Amniotic stem cell (primary cell): ENCODE results near the gene WDR33.
"Not testable (repeated sequence)": the region's sequence is repeated elsewhere in the genome, so short reads cannot be mapped to it uniquely, and the experiment has no call there.

Source experiments
- DNase-seq: peaks from one replicate; lab custom pipeline; 2025; lab: John Stamatoyannopoulos, UW

Gene WDR33

GRCh38 chr2:127810156-127810618, 784 bp downstream of the WDR33 start:
- DNase-seq, result no peak

GRCh38 chr2:127807678-127808353, 3.2 kb downstream of the WDR33 start:
- no peak for DNase-seq

DNA sequence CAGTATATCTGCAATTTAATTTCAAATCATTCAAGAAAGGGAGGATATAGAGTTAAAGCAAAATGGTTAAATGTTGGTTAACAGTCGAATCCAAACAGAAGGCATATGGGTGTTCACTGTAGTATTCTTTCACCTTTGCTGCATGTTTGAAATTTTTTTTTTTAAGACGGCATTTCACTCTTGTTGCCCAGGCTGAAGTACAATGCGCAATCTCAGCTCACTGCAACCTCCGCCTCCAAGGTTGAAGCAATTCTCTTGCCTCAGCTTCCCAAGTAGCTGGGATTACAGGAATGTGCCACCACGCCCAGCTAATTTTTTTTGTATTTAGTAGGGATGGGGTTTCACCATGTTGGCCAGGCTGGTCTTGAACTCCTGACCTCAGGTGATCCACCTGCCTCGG, 4.1 kb downstream of the WDR33 start:
- not testable (repeated sequence) for DNase-seq

- no peak for DNase-seq
These were observed 5.5 kb downstream of the WDR33 start for GRCh38 chr2:127805491-127805890.

DNA sequence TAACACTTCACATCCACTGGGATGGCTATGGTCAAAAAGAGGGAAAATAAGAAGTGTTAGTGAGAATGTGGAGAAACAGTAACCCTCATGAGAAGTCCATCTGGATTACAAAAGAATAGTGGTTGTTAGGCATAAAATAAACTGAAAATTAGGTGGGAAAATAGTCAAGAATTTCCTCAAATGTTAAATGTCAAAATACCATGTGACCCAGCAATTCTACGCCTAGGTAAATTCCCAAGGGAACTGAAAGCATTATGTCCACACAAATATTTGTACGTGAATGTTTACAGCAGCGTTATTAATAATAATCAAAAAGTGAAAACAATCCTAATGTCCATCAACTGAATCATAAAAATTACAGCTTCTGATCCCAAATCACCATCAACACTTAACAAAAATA, 11.0 kb downstream of the WDR33 start:
- no peak for DNase-seq

DNA sequence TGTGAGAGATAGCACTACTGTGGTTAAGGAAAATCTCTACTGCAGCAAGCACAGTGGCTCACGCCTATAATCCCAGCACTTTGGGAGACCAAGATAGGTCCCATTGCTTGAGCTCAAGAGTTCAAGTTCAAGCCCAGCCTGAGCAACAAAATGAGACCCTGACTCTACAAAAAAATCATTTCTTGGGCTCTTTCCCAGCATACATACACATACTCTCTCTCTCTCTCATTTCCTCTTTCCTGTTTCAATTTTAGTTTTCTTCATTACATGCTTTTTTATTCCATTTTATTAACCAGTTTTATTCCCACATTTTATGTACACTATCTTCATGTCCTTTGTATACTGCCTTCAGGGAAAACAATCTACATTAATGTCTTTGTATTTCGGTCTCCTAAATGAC, 14.6 kb downstream of the WDR33 start:
- DNase-seq, result no peak

DNA sequence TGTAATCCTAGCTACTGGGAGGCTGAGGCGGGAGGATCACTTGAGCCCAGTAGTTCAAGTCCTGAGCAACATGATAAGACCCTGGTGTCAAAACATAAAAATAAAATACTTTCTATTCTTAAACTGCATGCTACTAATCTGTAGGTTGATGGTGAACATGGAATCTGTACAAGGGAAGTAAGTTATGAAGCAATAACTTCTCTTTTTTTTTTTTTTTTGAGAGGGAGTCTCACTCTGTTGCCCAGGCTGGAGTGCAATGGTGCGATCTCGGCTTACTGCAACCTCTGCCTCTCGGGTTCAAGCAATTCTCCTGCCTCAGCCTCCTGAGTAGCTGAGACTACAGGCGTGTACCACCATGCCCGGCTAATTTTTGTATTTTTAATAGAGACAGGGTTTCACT, 16.1 kb downstream of the WDR33 start:
- DNase-seq, result not testable (repeated sequence)

DNA sequence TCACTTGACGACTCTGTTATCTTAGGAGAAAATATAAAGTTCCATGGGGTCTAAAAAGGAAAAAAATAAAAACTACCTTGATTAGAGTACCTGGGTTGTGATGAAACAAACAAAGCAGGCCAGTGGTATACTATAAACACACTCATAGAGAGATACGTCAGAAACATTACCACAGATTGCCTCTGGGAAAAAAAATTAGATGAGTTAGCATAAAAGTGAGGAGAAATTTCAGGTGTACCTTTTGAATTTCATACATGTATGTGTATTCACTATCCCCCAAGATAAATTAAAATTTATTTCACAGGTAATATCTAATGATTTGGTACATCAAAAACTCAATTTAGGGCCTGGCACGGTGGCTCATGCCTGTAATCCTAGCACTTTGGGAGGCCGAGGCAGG, 18.2 kb downstream of the WDR33 start:
- DNase-seq, result no peak

DNA sequence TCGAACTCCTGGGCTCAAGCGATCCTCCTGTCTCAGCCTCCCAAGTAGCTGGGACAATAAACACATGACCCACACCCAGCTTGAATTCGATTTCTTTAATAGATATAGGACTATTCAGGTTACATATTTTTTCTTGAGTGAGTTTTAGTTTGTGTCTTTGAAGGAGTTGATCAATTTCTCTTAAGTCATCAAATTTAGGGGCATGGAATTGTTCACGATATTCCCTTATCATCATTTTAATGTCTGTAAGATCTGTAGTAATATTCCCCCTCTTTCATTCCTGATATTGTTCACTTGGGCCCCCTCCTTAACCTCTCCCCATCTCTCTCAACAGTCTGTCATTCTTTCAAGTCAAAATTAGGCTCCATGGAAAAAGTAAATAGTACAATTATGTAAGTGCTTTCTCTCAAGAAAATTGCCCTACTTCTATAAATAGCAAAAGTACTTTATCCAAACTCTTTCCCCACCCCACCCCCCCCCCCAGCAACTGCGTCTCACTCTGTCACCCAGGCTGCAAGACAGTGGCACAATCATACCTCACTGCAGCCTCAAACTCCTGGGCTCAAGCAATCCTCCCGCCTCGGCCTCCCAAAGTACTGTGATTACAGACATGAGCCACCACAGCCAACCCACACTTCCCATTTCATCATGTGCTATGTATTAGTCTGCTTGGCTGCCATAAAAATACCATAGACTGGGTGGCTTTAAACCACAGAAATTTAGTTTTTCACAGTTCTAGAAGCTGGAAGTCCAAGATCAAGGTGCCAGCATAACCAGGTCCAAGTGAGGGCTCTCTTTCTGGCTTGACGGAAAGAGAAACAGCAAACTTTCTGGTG, 20.1 kb downstream of the WDR33 start:
- DNase-seq, result no peak

DNA sequence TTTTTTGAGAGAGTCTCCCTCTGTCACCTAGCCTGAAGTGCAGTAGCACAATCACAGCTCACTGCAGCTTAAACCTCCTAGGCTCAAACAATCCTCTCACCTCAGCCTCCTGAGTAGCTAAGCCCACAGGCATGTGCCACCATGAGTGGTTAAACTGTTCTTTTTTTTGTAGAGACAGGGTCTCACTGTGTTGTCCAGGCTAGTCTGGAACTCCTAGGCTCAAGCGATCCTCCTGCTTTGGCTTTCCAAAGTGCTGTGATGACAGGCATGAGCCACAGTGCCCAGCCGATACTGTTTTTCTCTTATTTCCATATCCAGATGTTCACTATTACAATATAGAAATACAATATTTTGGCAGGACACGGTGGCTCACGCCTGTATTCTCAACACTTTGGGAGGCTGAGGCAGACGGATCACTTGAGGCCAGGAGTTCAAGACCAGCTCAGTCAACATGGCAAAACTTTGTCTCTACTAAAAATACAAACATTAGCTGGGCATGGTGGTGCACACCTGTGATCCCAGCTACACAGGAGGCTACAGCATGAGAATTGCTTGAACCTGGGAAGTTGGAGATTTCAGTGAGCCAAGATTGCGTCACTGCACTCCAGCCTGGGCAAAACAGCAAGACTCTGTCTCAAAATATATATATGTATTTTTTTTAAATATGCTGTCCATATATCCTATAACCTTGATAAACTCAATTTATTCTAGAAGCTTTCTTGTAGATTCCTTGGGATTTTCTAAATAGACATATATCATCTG, 24.7 kb downstream of the WDR33 start:
- no peak for DNase-seq

- no peak for DNase-seq
These were observed 25.9 kb downstream of the WDR33 start for GRCh38 chr2:127784965-127785518.

GRCh38 chr2:127783101-127783500, 27.9 kb downstream of the WDR33 start:
- no peak for DNase-seq

- DNase-seq, result no peak
These were observed 32.1 kb downstream of the WDR33 start for GRCh38 chr2:127778850-127779249.

DNA sequence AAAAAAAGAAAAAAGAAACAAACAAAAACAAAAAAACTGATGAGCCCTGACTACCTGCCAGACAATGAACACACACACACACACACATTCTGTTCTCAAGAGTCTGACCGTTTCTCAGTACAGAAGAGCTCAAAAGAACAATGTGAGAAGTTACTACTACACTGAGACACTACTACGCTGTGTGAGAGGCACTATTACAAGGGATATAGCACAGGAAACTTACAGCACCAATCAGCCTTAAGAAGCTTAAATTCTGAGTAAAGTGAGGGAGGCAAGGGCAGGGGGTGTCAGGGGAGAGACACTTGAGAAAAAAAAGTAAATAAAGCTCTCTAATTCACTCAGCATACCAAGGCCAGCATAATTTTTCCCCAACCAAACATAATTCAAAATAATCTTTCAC, 32.5 kb downstream of the WDR33 start:
- no peak for DNase-seq

DNA sequence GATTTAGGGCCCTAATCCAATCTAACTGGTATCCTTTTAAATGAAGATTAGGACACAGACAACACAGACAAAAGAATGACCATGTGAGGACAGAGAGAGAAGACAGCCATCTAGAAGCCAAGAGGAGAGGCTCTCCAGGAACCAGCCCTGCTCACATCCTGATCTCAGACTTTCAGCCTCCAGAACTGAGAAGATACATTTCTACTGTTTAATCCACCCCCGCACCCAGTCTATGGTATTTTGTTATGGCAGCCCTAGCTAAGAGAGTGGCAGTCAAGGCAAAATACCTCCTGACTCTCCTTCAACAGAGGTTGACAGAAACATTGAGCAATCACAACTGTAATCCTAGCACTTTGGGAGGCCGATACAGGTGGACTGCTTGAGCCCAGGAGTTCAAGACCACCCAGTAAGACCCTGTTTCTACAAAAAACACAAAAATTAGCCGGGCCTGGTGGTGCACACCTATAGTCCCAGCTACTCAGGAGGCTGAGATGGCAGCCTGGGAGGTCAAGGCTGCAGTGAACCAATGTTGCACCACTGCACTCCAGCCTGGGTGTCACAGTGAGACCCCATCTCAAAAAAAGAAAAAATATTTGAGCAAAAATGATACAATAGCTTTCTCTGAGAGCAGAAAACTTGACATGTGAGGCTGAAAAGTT, 34.7 kb downstream of the WDR33 start:
- no peak for DNase-seq

- DNase-seq, result no peak
These were observed 39.2 kb downstream of the WDR33 start for GRCh38 chr2:127771756-127772155.

DNA sequence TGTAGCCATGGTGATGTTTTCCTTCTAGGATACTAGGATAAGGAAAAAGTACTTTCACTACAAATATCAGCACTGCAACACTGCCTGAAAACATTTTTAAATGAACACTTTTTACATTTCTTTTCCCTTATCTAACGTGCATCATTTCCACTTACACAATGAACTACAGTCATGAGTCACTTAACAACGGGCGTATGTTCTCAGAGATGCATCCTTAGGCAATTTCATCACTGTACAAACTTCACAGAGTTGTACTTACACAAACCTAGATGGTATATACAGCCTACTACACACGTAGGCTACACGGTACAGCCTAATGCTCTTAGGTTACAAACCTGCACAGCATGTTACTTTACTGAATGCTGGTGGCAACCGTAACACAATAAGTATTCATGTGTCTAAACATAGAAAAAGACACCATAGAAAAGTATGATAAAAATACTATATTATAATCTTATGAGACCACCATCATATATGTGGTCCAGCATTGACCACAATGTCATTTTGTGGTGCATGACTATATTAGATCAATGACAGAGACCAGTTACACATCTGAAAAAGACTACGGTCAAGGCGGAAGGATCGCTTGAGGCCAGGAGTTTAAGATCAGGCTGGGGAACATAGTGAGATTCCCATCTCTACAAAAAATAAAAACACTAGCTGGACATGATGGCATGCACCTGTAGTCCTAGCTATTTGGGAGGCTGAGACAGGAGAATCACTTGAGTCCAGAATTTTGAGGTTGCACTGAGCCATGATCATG, 39.8 kb downstream of the WDR33 start:
- peak; percentile 2 for DNase-seq

- not testable (repeated sequence) for DNase-seq
These were observed 40.4 kb downstream of the WDR33 start for GRCh38 chr2:127770534-127770933.

GRCh38 chr2:127769587-127769986, 41.4 kb downstream of the WDR33 start:
- DNase-seq, result no peak

DNA sequence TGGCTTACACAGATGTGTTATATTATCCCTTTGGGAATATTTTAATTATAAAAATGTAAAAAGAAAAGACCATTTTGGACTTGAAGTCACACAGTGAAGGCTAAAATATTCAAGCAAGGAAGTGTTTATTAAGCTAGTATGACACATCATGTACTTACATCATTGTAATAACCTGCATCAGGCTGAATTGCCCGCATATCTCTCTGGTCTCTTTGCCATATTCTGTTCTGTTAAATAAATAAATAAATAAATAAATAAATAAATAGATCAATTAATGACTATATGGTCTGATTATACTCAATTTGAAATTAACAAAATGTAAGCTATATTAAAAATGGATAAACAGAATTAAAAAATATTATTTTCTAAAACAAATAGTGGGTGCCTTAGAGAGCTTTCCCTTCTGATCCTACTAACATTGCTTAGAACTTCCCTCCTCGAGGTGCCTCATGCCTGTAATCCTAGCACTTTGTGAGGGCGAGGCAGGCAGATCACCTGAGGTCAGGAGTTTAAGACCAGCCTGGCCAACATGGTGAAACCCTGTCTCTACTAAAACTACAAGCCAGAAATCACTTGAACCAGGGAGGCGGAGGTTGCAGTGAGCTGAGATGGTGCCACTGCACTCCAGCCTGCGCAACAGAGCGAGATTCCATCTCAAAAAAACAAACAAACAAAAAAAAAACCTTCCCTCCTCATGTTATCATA, 42.0 kb downstream of the WDR33 start:
- DNase-seq, result no peak
